Kidney (tissue), 14 donors: ENCODE results near the gene COL12A1. TPM values are rescaled to one million over a fixed set of nuclear protein-coding genes. Genes with fewer than 3 reads are reported as not detected.
A peak's percentile ranks its signal among the peaks of the same experiment; 100 is the strongest.

Experiments
- DNase-seq, 5 donors: peaks; one replicate each; pipeline ENCODE4 v3.0.0-alpha.2; 2013 to 2020
- FAIRE-seq: peaks from 2 replicates; lab custom pipeline; 2012; peaks lifted over from hg19 to GRCh38; lab: Jason Lieb, UNC
- H3K27ac ChIP-seq, 2 donors: one replicate each; pipeline ENCODE4 v1.7.0; 2013; ENCODE audit warnings: low read depth in 2 of 2, low read length in 2 of 2, inconsistent platforms in 1 of 2
- H3K27me3 ChIP-seq: one replicate; pipeline ENCODE4 v1.7.1; 2013; ENCODE audit warnings: low read length, inconsistent platforms; ENCODE audit not compliant: control insufficient read depth, insufficient read depth
- H3K36me3 ChIP-seq, 3 donors: one replicate each; pipeline versions ENCODE4 v1.7.0 to v1.7.1; 2013; ENCODE audit warnings: low read length in 3 of 3, control low read depth in 1 of 3, inconsistent platforms in 1 of 3; ENCODE audit not compliant: insufficient read depth in 3 of 3, control insufficient read depth in 2 of 3
- H3K4me1 ChIP-seq, 3 donors: one replicate each; pipeline versions ENCODE4 v1.7.0 to v1.7.1; 2013; ENCODE audit warnings: low read length in 3 of 3, inconsistent platforms in 1 of 3, low read depth in 1 of 3; ENCODE audit not compliant: control insufficient read depth in 2 of 3, insufficient read depth in 2 of 3
- H3K4me3 ChIP-seq, 3 donors: one replicate each; pipeline versions ENCODE4 v1.7.0 to v1.8.1; 2013; ENCODE audit warnings: low read length in 3 of 3, control low read depth in 1 of 3, inconsistent platforms in 1 of 3
- H3K9ac ChIP-seq, 3 donors: one replicate each; pipeline versions ENCODE4 v1.7.0 to v1.7.1; 2013; ENCODE audit warnings: low read length in 3 of 3, control low read depth in 1 of 3, inconsistent platforms in 1 of 3
- H3K9me3 ChIP-seq, 3 donors: one replicate each; pipeline versions ENCODE4 v1.7.0 to v1.7.1; 2013; ENCODE audit warnings: low read length in 3 of 3, control low read depth in 1 of 3, inconsistent platforms in 1 of 3; ENCODE audit not compliant: control insufficient read depth in 2 of 3, insufficient read depth in 1 of 3
- CTCF ChIP-seq: IDR thresholded peaks from 3 replicates; pipeline ENCODE4 v1.5.1; 2012; ENCODE audit warnings: mild to moderate bottlenecking, moderate library complexity, borderline replicate concordance; ENCODE audit not compliant: insufficient read depth; ENCODE audit errors: extremely low read depth
- intact Hi-C: fragments of 100-400 bp; cut with DNase I; formaldehyde crosslinking; loops from one replicate; pipeline ENCODE4 v1.11.1; 2022
- polyA plus RNA-seq: library from polyadenylated mRNA; stranded (reverse); fragments of 350-450 nt; fragmentation: Illumina TruSeq; extraction: RNeasy Lipid Tissue Mini Kit (QIAGEN cat#74804); gene quantifications from one replicate; pipeline ENCODE4 v1.2.3, GENCODE V29; 2014; ENCODE audit warnings: low read depth, low replicate concordance; ENCODE audit not compliant: insufficient read depth
- total RNA-seq: library from RNA; stranded (reverse); fragmentation: NEBNext Ultra II Directional; extraction: Animal tissue kit (Norgen Biotek cat#: 25700); gene quantifications from one replicate; pipeline ENCODE4 v1.2.1, GENCODE V29; 2021
- donor health status: control.
- donor health status: control.
- donor health status: control.
- donor health status: control.
- donor health status: control.
- donor health status: DM: yes; HTN: yes; CAD: no.
- donor health status: Normal renal cell carcinoma (clear cell type).

The COL12A1 gene
- total and polyA plus RNA-seq, 2 donors from 2014 or later: 12.3 to 28.3 TPM

DNA sequence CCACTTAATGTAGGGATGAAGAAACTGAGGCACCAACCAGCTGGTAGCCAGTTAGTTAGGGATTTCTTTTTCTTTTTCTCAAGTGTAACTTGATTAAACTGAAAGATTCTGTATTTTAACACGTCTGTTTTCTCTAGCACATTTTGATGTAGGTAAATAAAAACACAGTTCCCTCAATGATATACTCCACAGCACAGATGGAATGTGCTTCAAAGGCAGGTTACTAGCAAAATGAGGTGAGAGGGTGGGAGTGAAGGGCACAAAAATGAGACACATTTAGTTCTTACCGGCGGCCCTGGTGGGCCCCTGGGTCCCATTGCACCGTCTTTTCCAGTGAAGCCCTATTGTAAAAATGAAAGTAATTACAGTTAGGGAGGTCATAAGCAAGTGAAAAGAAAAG is 108.9 kb downstream of the COL12A1 start:
- FAIRE-seq: no peak
- peak overlapping the region; percentile 21 to 62 (median 52) for H3K4me3 ChIP-seq
- intact Hi-C loops: no loop called here
- H3K27me3 ChIP-seq: no peaks in the 10 kb centered on the region
- TF ChIP-seq CTCF: no peak
- no peaks in the 10 kb centered on the region for H3K9me3 ChIP-seq
- H3K4me1 ChIP-seq: peaks cover 0 to 6% (median 3%) of the 10 kb centered on the region in 3 donors
- peaks cover 0 to 2% (median 0%) of the 10 kb centered on the region in 3 donors for H3K36me3 ChIP-seq
- H3K27ac ChIP-seq: peak overlapping the region in 1 of 2 donors; percentile 19
- peak in 3 of 5 donors; percentile 19 to 65 (median 48) for DNase-seq
- peak overlapping the region in 1 of 3 donors; percentile 36 for H3K9ac ChIP-seq

DNA sequence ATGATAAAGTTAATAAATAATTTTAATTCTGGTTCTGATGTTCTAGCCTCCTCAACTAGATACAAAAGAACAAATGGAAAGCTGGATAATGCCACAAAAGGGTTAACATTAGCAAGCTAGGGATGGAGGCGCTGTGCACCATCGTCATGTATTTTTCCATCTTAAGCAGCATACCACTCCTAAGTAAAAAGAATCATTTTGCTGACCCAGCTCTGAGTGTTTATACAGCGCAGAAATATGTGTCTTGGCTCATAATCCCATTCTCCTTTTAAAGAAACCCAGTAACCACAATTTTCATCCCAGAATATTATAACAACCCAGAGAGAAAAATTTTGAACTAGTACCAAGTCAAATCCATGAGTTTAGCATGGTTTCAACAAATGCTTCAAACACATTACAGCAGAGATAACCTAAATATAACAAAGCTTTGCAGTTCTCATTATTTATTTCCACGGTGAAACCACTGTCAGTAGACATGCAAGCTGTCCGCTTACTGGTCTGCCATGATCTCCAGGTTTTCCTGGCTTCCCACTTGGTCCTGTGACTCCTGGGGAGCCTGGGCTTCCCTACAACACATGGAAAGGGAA is 111.1 kb downstream of the COL12A1 start:
- H3K27ac ChIP-seq: no peak overlapping the region
- no peak overlapping the region for H3K9ac ChIP-seq
- no peaks in the 10 kb centered on the region for H3K9me3 ChIP-seq
- H3K4me3 ChIP-seq: no peak overlapping the region
- intact Hi-C loops: no loop called here
- H3K27me3 ChIP-seq: no peaks in the 10 kb centered on the region
- TF ChIP-seq CTCF: no peak
- DNase-seq (peak in 1 of 5 donors; percentile 24), FAIRE-seq (no peak)
- H3K36me3 ChIP-seq: no peaks in the 10 kb centered on the region
- peaks cover 0 to 8% (median 7%) of the 10 kb centered on the region in 3 donors for H3K4me1 ChIP-seq

DNA sequence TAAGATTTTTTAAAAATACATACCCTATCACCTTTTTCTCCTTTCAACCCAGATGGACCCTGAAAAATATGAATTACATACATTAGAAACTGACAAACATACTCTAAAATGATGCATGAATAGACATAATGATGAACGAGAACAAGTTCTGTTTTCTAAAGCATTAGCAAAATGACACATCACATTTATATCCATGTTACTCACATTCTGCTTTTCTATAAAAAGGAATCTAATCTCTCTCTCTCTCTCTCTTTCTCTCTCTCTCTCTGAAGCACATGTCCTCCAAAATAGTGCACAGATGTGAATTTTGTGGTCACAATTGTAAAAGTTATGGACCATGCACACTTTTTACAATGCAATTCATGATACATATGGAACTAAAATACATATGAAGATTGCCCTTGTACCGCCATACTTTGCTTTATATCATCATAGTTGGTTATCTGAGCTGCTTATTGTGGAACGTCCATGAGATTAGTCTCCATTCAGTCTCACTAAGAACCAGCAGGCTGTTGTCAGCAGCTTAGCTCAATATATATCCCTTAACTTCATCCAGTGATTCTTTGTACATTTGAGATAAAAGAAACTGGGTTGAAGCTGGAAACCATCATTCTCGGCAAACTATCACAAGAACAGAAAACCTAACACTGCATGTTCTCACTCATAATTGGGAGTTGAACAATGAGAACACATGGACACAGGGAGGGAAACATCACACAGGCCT is 114.2 kb downstream of the COL12A1 start:
- Histone ChIP-seq H3K27ac (no peak overlapping the region), H3K27me3 (no peaks in the 10 kb centered on the region), H3K9ac (no peak overlapping the region), H3K9me3 (no peaks in the 10 kb centered on the region), H3K4me3 (no peak overlapping the region), H3K36me3 (no peaks in the 10 kb centered on the region), H3K4me1 (peaks cover 0 to 10% (median 3%) of the 10 kb centered on the region in 3 donors)
- TF ChIP-seq CTCF: no peak
- DNase-seq (no peak), FAIRE-seq (no peak)
- intact Hi-C loops: no loop called here
